Measurements from ENCODE around the gene SPATA20. TPM values are rescaled to one million over a fixed set of nuclear protein-coding genes. Genes with fewer than 3 reads are reported as not detected.

SPATA20 gene
- total and polyA plus RNA-seq, 11 donors: 13.8 to 83.0 (median 52.3) TPM

DNA sequence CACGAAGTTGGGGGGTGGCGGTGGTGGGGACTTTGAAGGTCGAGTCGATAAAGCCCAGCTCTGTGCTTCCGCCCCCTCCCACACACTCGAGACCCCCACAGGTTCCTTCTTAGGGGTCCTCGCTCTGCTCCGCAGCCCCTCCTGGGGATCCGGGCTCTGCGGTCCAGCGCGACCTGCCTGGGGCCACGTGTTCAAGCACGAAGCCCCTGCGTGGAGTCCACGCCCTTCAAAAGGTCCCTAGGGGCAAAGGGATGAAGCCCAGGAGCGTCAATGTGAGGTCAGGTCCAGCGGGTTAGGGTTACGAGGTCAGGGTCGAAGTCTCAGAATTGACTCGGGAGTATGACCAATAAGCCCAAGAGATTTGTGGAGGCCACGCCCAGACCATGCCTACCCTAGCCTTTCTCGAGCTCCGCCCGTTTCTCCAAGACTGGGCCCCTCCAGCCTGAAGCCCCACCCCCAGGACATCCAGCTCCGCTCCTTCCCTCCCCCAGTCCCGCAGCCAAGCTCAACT lies 12.8 kb downstream of the SPATA20 start:
- peaks cover 12 to 45% (median 29%) of the 10 kb centered on the region in 12 donors for H3K4me1 ChIP-seq
- intact Hi-C loops (cut with DNase I): loop anchor here in 3 of 10 donors (2.0 to 5.0 kb wide), 3 partner anchors 45 to 123 kb away; no protein-coding TSS in a partner anchor
- WGBS, 4 donors: 0 to 5% (median 4%) methylated on average over 6 to 27 of the region's 27 CpGs
- DNase-seq (peak in 2 of 5 donors; percentile 60 to 66), ATAC-seq (peak in 3 of 4 donors; percentile 34 to 54 (median 46))
- TF ChIP-seq CTCF (IDR thresholded peaks at IDR 0.05): no peak
- no peak for TF ChIP-seq POLR2A (IDR thresholded peaks at IDR 0.05)
- peak overlapping the region; percentile 28 to 65 (median 56) for H3K4me3 ChIP-seq
- H3K36me3 ChIP-seq: peaks cover 0 to 16% (median 7%) of the 10 kb centered on the region in 9 donors
- peaks cover 27 to 68% (median 49%) of the 10 kb centered on the region in 9 donors for H3K27me3 ChIP-seq
- no peaks in the 10 kb centered on the region for H3K9me3 ChIP-seq
- H3K27ac ChIP-seq: no peak overlapping the region

DNA sequence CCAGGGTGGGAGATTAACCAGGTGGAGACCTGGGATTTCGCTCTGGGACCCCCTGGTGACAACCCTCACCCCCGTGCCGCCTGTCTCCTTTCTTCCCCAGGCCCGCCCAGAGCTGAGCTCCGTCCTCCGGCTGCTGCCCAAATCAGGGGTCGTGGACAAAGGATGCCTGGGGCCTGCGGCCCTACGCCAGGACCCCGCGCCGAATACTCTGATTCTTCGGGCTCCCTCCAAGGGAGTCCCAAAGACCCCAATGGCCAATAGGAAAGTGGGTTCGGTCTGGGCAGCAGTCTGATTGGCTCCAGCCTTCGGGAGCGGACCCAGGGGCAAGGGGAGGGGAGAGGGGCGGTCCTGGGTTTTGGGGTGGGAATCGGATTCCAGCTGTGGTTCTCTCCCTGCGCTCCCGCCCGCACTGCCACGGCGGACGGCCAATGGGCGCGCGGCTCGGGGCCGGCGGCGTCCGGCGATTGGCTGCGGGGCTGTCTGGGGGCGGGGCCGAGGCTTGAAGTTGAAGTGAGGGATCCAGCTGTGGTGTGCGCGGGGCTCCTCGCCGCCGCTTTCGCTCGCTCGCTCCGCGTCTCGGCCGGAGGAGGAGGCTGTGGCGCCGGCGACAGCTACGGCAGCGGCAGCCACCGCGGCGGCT lies 13.3 kb downstream of the SPATA20 start, which contains the start of gene CACNA1G:
Gene CACNA1G, plus strand, starts transcription at position 531 of the 640 bp plus-strand sequence. CDS start 745 bp downstream, outside the sequence.
- Histone ChIP-seq H3K4me3 (peak within 1 kb of the TSS; percentile 28 to 65 (median 56)), H3K27me3 (peaks cover 27 to 72% (median 49%) of the 10 kb centered on the region in 9 donors), H3K4me1 (peaks cover 12 to 49% (median 30%) of the 10 kb centered on the region in 12 donors), H3K36me3 (peaks cover 0 to 11% (median 4%) of the 10 kb centered on the region in 9 donors), H3K27ac (no peak within 1 kb of the TSS), H3K9me3 (no peaks in the 10 kb centered on the region)
- intact Hi-C loops (cut with DNase I): loop anchor here in 1 of 10 donors (2.0 kb wide), 1 partner anchor 44 kb away; no protein-coding TSS in a partner anchor
- DNase-seq: peak; percentile 88 to 94 (median 91)
- 0 to 1% (median 1%) methylated on average over 31 to 56 of the region's 56 CpGs for WGBS, 4 donors
- peak; percentile 87 to 95 (median 92) for ATAC-seq
- TF ChIP-seq POLR2A (IDR thresholded peaks at IDR 0.05): no peak
- peak in 1 of 12 donors; percentile 13 for TF ChIP-seq CTCF (IDR thresholded peaks at IDR 0.05)

- H3K9me3 ChIP-seq: no peaks in the 10 kb centered on the region
- H3K4me3 ChIP-seq: peak overlapping the region; percentile 28 to 65 (median 56)
- H3K36me3 ChIP-seq: peaks cover 0 to 3% (median 0%) of the 10 kb centered on the region in 9 donors
- ATAC-seq (no peak), DNase-seq (no peak)
- peaks cover 12 to 52% (median 30%) of the 10 kb centered on the region in 12 donors for H3K4me1 ChIP-seq
- 1 to 2% (median 2%) methylated on average over 29 to 88 of the region's 88 CpGs for WGBS, 4 donors
- intact Hi-C loops (cut with DNase I): loop anchor here in 1 of 10 donors (2.0 kb wide), 1 partner anchor 44 kb away; no protein-coding TSS in a partner anchor
- no peak overlapping the region for H3K27ac ChIP-seq
- H3K27me3 ChIP-seq: peaks cover 27 to 80% (median 53%) of the 10 kb centered on the region in 9 donors
- peak in 1 of 12 donors; percentile 2 for TF ChIP-seq CTCF (IDR thresholded peaks at IDR 0.05)
- TF ChIP-seq POLR2A (IDR thresholded peaks at IDR 0.05): no peak
Observed at GRCh38 chr17:50560931-50561745, 14.2 kb downstream of the SPATA20 start.

Measured in heart left ventricle (tissue), 16 donors.